Left lobe of liver (tissue), 2 donors: ENCODE data around the gene PSMA7. TPM values are rescaled to one million over a fixed set of nuclear protein-coding genes. Genes with fewer than 3 reads are reported as not detected.

ENCODE experiments used
- ATAC-seq: fragments of 200-7000 bp; cut with Tn5 transposase; one replicate; pipeline ENCODE4 v1.9.1; 2020; ENCODE audit warnings: mild to moderate bottlenecking, moderate library complexity
- DNase-seq: peaks from one replicate; pipeline ENCODE4 v3.0.0-alpha.2; 2020; ENCODE audit warnings: low spot score
- total RNA-seq: library from RNA; stranded (reverse); gene quantifications from one replicate; pipeline ENCODE4 v1.2.1, GENCODE V29; 2021
- donor health status: DM: no; HTN: no; CAD: no; lungs with moderate emphysema.
- donor health status: DM: no; HTN: yes; CAD: no.

The PSMA7 gene
- total RNA-seq, 1 donor from 2014 or later, result 138 TPM

DNA sequence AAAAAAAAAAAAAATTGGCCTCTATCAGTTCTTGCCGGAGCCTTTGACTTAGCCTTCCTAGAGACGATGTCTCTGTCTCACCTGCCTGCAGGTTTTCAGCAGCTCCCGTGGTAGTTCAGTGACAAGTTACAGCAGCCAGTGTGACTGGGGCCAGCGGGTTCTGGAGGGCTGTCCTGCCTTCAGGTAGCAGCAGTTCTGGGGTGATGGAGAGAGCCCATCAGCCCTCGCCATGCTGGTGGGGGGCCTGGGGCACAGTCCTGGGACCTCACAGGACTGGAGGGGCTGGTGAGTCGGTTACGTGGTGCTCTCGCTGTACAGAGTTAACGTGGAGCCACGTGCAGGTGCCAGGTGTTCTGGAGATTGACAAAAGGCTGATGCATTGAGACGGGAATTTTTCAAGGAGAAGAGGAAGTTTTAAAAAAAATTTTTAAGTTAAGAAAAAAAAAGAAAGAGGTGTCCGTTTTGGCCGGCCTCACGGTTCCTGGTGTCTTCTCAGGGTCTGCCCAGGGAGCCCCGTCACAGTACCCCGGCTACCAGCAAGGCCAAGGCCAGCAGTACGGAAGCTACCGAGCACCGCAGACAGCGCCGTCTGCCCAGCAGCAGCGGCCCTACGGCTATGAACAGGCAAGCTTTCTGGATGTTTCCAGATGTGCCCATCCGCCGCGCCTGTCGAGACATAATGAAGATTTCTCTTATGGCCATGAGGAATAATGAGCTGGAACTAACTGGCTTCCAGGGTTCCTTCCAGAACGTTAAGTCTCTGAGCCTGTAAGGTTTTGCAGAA, 31.0 kb upstream of the PSMA7 start:
- no peak for DNase-seq
- no peak for ATAC-seq

GRCh38 chr20:62172666-62173065, 29.5 kb upstream of the PSMA7 start:
- ATAC-seq (no peak), DNase-seq (no peak)

DNA sequence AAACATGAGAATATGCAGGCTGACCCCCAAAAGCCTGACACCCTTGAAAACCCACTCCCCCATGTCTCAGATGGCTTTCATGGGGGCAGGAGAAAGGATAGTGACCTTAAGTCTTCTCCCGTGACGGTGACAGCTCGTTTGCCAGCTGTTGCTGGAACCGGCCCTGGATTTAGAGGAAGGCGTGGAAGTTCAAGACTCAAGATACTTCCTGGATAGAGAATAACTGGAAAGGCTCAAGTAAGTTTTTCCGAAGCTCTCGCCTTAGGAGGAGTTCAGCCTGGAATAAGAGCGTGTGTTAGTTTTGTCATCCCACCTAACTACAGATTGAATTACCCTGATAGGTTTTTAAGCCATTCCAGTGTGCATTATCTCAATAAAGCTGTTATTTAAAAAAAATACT, 28.1 kb upstream of the PSMA7 start:
- ATAC-seq (no peak), DNase-seq (no peak)

DNA sequence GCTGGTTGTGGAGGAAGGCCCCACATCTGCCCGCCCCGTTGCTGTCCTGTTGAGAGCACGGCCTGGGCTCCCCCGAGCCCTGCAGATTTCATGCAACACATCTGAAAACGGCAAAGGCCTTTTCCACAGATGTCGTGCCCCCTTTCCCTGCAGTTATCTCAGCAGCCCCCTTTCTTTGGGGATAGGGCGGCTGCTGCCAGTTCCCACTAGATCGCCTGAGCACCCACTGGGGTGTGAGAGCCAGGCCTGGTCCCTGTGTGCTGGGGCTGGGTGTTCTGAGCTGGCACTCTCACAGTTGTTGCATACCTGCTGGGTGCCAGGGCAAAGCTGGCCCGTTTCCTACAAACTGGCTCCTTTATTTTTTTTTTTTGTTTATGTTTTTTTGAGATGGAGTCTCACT, 27.3 kb upstream of the PSMA7 start:
- DNase-seq (no peak), ATAC-seq (no peak)

DNA sequence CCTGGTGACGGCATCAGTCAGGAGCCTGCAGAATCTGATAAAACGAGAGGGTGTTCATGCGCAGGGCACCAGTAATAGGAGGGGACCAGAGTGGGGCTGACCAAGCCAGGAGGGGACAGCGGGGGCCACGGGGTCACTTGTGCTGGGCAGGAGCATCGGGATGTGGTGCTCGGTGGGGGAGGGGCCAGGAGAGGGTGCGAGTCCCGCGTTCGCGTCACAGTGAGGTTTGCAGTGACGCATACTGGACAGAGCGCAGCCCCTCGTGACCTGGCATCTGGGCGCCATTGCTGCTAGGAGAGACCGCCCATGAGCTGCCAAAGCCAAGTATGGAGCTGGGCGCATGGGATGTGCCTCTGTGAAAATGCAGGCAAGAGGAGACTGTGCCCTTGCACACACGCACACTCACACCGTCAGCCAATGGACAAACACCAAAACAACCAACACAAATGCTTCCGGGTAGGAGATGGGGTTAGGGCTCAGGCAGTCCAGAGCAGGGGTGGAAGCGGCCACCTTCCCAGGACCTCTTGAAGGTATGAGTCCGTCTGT, 25.8 kb upstream of the PSMA7 start:
- no peak for ATAC-seq
- no peak for DNase-seq

DNA sequence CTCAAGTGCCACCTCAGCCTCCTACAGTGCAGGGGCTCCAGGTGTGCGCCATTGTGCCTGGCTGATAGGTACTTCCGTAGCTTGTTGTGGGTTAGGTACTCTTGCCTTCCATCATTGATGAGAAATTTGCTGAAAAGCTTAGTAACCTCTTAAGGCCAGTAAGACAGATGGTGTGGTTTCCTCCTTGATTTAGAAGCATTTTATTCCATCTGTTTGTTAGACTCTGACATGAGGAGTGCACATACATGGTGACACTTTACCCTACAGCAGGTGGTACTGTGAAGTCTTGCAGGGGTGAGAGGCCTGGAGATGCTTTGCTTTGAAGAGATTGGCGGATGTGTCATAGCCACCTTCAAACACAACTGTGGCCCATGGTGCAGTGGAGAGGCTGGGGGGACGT, 24.9 kb upstream of the PSMA7 start:
- DNase-seq (no peak), ATAC-seq (no peak)

GRCh38 chr20:62167474-62167873, 24.3 kb upstream of the PSMA7 start:
- no peak for DNase-seq

DNA sequence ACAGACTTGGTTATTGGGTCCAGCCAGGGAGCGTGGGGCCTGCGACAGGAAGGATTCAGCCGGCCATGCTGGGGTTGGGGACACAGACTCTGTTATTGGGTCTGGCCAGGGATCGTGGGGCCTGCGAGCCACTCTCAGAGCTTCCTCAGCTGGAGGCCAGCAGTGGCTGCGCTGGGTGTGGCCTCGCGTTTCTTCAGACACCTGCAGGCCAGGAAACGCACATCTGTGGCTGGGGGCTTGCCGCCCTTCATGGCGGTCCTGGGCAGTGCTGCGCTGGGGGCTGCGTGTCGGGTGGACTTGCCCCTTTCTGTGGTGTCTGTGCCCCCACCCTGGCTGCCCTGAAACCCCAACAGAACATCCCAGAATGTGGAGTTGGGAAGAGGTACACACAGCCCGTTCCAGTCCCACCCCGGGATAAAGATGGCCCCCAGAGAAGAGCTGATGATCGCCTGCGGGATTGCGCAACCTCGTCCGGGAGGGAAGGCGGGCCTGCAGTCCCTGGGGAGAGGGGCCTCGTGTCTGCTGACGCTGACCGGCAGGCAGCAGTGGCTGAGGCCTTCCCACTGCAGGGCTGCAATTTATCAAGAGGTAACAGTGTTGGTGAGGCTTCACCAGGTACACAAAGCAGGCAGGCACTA, 22.7 kb upstream of the PSMA7 start:
- no peak for DNase-seq
- no peak for ATAC-seq

More at GRCh38 chr20:62167474-62167873, 24.3 kb upstream of the PSMA7 start:
- ATAC-seq, result peak; percentile 45

DNA sequence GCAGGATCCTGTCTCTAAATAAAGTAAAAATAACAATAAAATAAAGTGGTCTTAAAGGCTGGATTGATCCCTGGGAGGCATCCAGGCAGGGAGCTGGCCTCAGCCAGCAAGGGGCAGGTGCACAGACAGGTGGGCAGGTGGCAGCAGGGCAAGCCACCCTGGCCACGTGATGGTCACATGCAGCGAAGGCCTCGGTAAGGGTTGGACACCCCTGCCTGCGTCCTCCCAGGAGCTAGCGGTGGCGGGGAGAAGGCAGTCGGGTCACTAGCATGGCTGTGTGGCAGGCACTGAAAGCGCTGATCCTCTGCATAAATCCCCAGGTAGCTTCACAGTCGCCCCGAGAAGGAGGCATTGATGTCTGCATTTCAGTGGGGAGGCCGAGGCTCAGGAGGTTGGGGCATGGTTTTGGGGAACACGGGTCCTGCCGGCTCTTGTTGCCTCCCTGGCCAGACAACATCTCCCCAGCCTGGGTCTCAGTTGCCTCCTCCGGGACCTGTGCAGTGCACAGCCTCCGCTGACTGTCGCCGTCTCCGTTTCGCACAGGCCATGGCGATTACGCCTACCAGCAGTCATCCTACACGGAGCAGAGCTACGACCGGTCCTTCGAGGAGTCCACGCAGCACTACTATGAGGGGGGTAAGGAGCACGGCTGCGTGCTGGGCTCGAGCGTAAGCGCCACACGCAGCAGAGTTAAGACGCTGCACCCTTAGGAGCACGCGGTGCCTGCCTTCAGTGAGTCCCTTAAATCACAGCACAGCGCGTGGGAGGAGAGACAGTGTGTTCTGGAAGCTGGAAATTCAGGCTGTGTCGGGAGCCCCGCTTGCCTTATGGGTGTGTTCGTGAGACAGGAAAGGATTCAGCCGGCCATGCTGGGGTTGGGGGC, 21.9 kb upstream of the PSMA7 start:
- DNase-seq, result no peak
- no peak for ATAC-seq

DNA sequence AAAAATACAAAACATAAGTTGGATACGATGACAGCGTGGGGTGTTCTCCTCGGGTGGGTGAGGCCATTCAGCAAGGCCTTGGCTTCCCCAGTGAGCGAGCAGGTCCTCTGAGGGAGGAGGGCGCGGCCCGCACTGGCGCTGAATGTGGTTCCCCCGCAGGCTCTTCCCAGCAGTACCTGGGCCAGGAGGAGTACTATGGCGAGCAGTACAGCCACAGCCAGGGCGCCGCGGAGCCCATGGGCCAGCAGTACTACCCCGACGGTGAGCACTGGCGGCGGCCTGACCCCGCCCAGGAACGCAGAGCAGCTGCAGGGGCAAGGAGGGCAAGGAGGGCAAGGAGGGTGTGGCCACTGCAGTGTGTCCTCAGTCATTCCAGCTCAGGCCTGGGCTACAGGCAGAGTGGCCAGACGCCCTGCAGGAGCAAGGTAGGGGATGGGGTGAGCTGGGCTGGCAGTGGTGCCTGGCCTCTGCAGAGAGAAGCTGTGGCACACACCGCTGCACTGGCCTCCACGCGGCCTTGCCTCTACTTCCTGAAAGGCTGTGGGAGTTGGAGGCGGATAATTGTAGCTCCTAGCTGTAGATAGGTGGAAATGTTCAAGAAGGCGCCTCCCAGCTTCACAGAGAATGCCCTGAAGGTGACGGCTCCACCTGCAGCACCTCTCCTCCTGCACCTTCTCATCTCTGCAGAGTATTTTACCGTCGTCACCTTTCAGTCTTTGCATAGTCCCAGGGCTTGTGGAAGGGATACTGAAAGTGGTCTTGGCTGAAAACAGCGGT, 21.0 kb upstream of the PSMA7 start:
- DNase-seq (no peak), ATAC-seq (no peak)

DNA sequence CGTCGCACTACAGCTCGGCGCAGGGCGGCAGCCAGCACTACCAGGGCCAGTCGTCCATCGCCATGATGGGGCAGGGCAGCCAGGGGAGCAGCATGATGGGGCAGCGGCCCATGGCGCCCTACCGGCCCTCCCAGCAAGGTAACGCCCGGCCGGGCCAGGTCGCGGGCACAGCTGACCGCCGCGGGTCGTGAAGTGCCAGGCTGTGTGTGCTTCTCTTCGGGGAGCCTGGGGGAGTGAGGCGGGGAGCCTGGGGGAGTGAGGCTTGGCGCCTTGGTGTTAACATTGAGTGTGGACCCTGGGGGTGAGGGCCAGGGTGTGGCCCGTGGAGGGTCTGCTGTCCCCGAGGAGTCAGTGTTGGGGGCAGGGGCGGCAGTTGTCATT, 20.3 kb upstream of the PSMA7 start:
- DNase-seq (no peak), ATAC-seq (no peak)

- DNase-seq, result no peak
- no peak for ATAC-seq
Measured at GRCh38 chr20:62162765-62163484, 19.7 kb upstream of the PSMA7 start.

DNA sequence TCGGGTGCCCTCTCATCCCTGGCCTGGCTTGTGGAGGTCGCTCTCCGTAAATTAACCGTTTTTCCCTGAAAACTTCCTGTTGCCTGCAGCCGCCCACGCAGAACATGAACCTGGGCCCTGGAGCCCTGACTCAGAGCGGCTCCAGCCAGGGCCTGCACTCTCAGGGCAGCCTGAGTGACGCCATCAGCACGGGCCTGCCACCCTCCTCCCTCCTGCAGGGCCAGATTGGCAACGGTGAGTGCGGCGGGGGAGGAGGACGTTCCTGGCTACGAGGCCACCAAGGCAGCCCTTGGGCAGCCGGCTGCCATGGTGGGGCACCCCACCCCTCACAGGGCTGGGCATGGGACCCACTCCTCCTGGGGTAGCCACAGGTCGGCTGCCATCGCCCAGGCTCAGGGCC, 18.2 kb upstream of the PSMA7 start:
- peak; percentile 32 for ATAC-seq
- DNase-seq, result no peak

- ATAC-seq (no peak), DNase-seq (no peak)
Measured at GRCh38 chr20:62160876-62161275, 17.7 kb upstream of the PSMA7 start.

- ATAC-seq (no peak), DNase-seq (no peak)
Measured at GRCh38 chr20:62160253-62160652, 17.1 kb upstream of the PSMA7 start.

DNA sequence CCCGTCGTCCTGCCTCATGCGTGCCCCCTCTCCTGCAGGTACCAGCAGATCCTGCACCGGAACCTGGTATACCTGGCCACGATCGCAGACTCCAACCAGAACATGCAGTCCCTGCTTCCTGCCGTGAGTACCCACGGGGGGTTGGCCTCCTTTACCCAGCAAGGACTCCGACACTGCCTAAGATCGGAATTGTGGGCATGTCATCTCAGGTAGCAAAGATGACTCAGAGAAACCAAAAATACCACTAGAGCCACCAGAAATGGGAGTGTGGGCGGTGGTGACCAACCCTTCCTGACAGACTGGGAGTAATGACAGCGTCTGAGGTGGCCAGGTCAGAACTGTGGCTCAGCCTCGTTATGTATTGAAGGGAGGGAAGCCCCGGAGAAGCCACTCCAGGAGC, 16.6 kb upstream of the PSMA7 start:
- ATAC-seq (no peak), DNase-seq (no peak)

DNA sequence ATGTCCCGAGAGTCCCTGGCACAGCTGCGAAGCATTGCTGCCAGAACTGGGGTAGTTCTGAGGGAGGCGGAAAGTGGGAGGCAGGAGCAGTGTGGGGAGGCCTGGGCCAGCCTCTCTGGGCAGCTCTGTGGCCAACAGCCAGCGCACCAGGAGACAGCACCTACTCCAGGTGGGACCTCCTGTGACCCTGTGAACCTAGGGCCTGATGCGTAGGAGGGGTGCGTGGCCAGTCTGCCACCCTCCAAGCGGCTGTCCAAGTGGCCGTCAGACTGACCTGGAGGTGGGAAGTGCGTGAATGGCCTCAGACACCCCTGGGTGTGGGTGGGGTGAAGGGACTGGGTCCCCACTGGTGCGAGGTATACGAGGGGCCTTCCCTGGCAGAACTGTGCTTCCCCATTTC, 15.9 kb upstream of the PSMA7 start:
- DNase-seq, result no peak
- ATAC-seq, result peak; percentile 1

GRCh38 chr20:62158541-62158940, 15.3 kb upstream of the PSMA7 start:
- DNase-seq, result no peak
- ATAC-seq, result no peak

- ATAC-seq, result no peak
- DNase-seq, result no peak
Measured at GRCh38 chr20:62158088-62158400, 14.8 kb upstream of the PSMA7 start.

- DNase-seq, result no peak
Measured at GRCh38 chr20:62157387-62158087, 14.3 kb upstream of the PSMA7 start.

More at GRCh38 chr20:62157387-62158087, 14.3 kb upstream of the PSMA7 start:
- ATAC-seq, result no peak
